Activated T-cell treated with anti-CD3 and anti-CD28 coated beads for 48 hours (primary cell): ENCODE measurements around the gene TRIM71.
"Not testable (repeated sequence)": the region's sequence is repeated elsewhere in the genome, so short reads cannot be mapped to it uniquely, and the experiment has no call there.

Experiments used
- DNase-seq: peaks from one replicate; pipeline ENCODE4 v3.0.0-alpha.2; 2020; ENCODE audit warnings: low read depth

Gene TRIM71

GRCh38 chr3:32819551-32820348 is 2.0 kb downstream of the TRIM71 start:
- DNase-seq = no peak

GRCh38 chr3:32820430-32820829 is 2.6 kb downstream of the TRIM71 start:
- DNase-seq = no peak

GRCh38 chr3:32820971-32821685 is 3.3 kb downstream of the TRIM71 start:
- DNase-seq = no peak

- no peak for DNase-seq
Measured at GRCh38 chr3:32821686-32822296, 4.0 kb downstream of the TRIM71 start.

GRCh38 chr3:32822609-32823498 is 5.1 kb downstream of the TRIM71 start:
- no peak for DNase-seq

- DNase-seq = not testable (repeated sequence)
Measured at GRCh38 chr3:32823641-32824184, 5.9 kb downstream of the TRIM71 start.

- no peak for DNase-seq
Measured at GRCh38 chr3:32825601-32826375, 8.0 kb downstream of the TRIM71 start.

- DNase-seq = no peak
Measured at GRCh38 chr3:32831062-32831461, 13.3 kb downstream of the TRIM71 start.

- no peak for DNase-seq
Measured at GRCh38 chr3:32831791-32832190, 14.0 kb downstream of the TRIM71 start.

GRCh38 chr3:32832193-32832592 is 14.4 kb downstream of the TRIM71 start:
- DNase-seq = no peak

GRCh38 chr3:32835049-32835371 is 17.2 kb downstream of the TRIM71 start:
- DNase-seq = no peak

- DNase-seq = no peak
Measured at GRCh38 chr3:32835961-32836360, 18.2 kb downstream of the TRIM71 start.

GRCh38 chr3:32836601-32837000 is 18.8 kb downstream of the TRIM71 start:
- no peak for DNase-seq

- no peak for DNase-seq
Measured at GRCh38 chr3:32837366-32837765, 19.6 kb downstream of the TRIM71 start.

- DNase-seq = no peak
Measured at GRCh38 chr3:32837789-32838188, 20.0 kb downstream of the TRIM71 start.

GRCh38 chr3:32839714-32840085 is 21.9 kb downstream of the TRIM71 start:
- DNase-seq = no peak

GRCh38 chr3:32840086-32840841 is 22.5 kb downstream of the TRIM71 start:
- no peak for DNase-seq

- DNase-seq = no peak
Measured at GRCh38 chr3:32841341-32841740, 23.5 kb downstream of the TRIM71 start.

GRCh38 chr3:32841867-32842470 is 24.2 kb downstream of the TRIM71 start:
- no peak for DNase-seq

- DNase-seq = no peak
Measured at GRCh38 chr3:32842531-32842931, 24.7 kb downstream of the TRIM71 start.
